Measurements from ENCODE around the gene MCC. TPM values are rescaled to one million over a fixed set of nuclear protein-coding genes. Genes with fewer than 3 reads are reported as not detected.
"Not testable (repeated sequence)": the region's sequence is repeated elsewhere in the genome, so short reads cannot be mapped to it uniquely, and the experiment has no call there.

MCC gene
- total RNA-seq, 1 donor from 2014 or later: 14.0 TPM

DNA sequence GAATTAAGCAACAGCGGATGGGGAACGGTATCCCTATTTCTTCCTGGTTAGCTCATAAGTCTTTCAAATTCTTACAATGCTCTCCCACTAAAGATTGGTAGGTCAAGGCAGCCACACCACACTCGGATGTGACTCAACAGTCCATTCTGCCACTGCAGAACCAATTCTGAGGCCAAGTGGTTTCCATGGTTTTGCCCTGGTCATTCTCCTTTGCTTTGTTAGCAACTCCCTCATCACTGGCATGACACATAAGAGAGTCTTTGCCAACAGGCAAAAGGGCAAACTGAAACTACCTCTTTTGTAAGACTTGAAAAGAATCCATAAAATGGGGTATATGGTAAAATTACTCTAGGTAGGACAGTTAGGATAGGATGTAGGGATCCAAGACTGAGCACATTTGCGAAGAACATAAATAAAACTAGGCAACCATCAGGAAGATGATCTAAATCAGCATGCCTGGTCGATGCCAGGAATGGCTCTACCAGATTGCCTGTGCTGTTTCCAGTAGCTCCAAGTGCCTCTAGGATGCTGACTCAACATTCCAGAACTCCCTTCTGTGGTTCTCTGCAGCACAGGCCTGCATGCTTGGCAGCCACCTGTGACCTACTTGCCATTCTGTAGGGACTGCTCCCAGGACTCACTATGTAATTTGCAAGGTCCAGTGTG lies 406.2 kb downstream of the MCC start:
- Mint-ChIP-seq H3K27me3 (ENCODE audit: unreplicated experiment) (no peaks in the 10 kb centered on the region), H3K36me3 (ENCODE audit: unreplicated experiment) (peaks cover 29% of the 10 kb centered on the region), H3K9me3 (ENCODE audit: unreplicated experiment) (peaks cover 5% of the 10 kb centered on the region), H3K4me1 (ENCODE audit: unreplicated experiment) (no peaks in the 10 kb centered on the region), H3K4me3 (ENCODE audit: unreplicated experiment) (no peak overlapping the region), H3K27ac (ENCODE audit: unreplicated experiment) (no peak overlapping the region)
- no peak for DNase-seq (ENCODE audit: extremely low spot score, unreplicated experiment)
- TF ChIP-seq, protein P1, sequence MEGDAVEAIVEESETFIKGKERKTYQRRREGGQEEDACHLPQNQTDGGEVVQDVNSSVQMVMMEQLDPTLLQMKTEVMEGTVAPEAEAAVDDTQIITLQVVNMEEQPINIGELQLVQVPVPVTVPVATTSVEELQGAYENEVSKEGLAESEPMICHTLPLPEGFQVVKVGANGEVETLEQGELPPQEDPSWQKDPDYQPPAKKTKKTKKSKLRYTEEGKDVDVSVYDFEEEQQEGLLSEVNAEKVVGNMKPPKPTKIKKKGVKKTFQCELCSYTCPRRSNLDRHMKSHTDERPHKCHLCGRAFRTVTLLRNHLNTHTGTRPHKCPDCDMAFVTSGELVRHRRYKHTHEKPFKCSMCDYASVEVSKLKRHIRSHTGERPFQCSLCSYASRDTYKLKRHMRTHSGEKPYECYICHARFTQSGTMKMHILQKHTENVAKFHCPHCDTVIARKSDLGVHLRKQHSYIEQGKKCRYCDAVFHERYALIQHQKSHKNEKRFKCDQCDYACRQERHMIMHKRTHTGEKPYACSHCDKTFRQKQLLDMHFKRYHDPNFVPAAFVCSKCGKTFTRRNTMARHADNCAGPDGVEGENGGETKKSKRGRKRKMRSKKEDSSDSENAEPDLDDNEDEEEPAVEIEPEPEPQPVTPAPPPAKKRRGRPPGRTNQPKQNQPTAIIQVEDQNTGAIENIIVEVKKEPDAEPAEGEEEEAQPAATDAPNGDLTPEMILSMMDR (IDR thresholded peaks at IDR 0.05): no peak

DNA sequence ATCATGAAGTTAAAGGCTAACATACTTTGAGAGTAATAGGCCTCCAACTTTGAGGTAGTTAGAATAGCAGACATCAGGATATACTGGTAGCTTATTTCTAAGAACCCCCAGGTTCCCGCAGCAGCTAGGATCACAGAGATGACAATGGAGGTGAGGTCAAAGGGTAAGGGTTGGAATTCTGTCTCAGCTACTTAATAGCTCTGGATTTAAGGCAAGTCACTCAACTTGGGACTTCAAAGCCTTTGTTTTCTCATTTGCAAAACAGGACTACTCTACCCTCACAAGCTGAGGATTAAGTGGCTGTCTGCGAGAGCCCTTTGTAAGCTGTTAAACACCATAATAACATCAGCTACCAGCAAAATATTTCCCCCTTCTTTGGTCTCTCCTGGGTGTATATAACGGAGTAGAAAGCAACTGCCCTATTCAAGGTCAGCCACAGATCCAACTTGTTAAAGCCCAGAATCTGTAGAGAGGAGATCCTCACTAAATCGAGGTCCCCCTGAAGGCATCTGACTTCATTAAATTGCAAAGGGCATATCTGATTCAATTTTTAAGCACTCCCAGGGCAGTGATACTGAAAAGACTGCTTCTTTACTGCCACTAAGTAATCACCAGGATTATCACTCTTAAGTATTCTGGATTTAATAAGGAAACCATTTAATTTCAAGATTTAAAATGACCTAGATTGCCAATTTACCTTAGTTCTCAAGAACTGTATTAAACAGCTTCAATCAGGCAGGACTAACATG lies 407.0 kb downstream of the MCC start:
- H3K27me3 Mint-ChIP-seq (ENCODE audit: unreplicated experiment): no peaks in the 10 kb centered on the region
- H3K27ac Mint-ChIP-seq (ENCODE audit: unreplicated experiment): no peak overlapping the region
- H3K4me3 Mint-ChIP-seq (ENCODE audit: unreplicated experiment): no peak overlapping the region
- no peaks in the 10 kb centered on the region for H3K4me1 Mint-ChIP-seq (ENCODE audit: unreplicated experiment)
- TF ChIP-seq, protein P1 (IDR thresholded peaks at IDR 0.05): no peak
- peaks cover 29% of the 10 kb centered on the region for H3K36me3 Mint-ChIP-seq (ENCODE audit: unreplicated experiment)
- DNase-seq (ENCODE audit: extremely low spot score, unreplicated experiment): no peak
- H3K9me3 Mint-ChIP-seq (ENCODE audit: unreplicated experiment): peaks cover 5% of the 10 kb centered on the region

DNA sequence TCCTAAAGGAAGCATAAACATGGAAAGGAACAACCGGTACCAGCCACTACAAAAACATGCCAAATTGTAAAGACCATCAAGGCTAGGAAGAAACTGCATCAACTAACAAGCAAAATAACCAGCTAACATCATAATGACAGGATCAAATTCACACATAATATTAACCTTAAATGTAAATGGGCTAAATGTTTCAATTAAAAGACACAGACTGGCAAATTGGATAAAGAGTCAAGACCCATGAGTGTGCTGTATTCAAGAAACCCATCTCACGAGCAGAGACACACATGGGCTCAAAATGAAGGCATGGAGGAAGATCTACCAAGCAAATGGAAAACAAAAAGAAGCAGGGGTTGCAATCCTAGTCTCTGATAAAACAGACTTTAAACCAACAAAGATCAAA lies 411.6 kb downstream of the MCC start:
- not testable (repeated sequence) for DNase-seq (ENCODE audit: extremely low spot score, unreplicated experiment); H3K4me3 Mint-ChIP-seq (ENCODE audit: unreplicated experiment); H3K27me3 Mint-ChIP-seq (ENCODE audit: unreplicated experiment); H3K27ac Mint-ChIP-seq (ENCODE audit: unreplicated experiment); H3K9me3 Mint-ChIP-seq (ENCODE audit: unreplicated experiment); H3K4me1 Mint-ChIP-seq (ENCODE audit: unreplicated experiment)
- peaks cover 23% of the 10 kb centered on the region for H3K36me3 Mint-ChIP-seq (ENCODE audit: unreplicated experiment)

DNA sequence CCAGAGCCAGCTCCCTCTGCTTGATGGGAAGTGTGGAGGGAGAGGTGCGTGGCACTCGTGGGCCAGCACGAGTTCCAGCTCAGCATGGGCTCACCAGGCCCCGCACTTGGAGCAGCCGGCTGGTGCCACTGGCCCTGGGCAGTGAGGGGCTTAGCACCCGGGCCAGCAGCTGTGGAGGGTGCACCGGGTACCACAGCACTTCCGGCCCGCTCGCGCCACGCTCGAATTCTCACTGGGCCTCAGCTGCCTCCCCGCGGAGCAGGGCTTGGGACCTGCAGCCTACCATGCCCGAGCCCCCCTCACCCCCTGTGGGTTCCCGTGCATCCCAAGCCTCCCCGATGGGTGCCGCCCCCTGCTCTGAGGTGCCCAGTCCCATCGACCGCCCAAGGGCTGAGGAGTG lies 413.2 kb downstream of the MCC start:
- H3K27ac Mint-ChIP-seq (ENCODE audit: unreplicated experiment): no peak overlapping the region

DNA sequence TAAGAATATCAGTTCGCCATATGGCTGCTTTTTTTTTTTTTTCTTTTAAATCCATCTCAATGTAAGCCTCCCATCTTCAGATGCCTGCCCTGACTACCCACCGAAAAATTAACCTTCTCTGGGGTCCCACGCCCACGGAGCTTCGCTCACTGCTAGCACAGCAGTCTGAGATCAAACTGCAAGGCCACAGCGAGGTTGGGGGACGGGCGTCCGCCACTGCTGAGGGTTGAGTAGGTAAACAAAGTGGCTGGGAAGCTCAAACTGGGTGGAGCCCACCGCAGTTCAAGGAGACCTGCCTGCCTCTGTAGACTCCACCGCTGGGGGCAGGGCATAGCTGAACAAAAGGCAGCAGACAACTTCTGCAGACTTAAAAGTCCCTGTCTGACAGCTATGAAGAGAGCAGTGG lies 414.6 kb downstream of the MCC start:
- not testable (repeated sequence) for H3K4me1 Mint-ChIP-seq (ENCODE audit: unreplicated experiment); H3K9me3 Mint-ChIP-seq (ENCODE audit: unreplicated experiment); DNase-seq (ENCODE audit: extremely low spot score, unreplicated experiment); H3K4me3 Mint-ChIP-seq (ENCODE audit: unreplicated experiment); H3K27ac Mint-ChIP-seq (ENCODE audit: unreplicated experiment); H3K27me3 Mint-ChIP-seq (ENCODE audit: unreplicated experiment)
- peaks cover 15% of the 10 kb centered on the region for H3K36me3 Mint-ChIP-seq (ENCODE audit: unreplicated experiment)

More for the DNA sequence above, 413.2 kb downstream of the MCC start:
- H3K9me3 Mint-ChIP-seq (ENCODE audit: unreplicated experiment): peaks cover 5% of the 10 kb centered on the region
- no peaks in the 10 kb centered on the region for H3K27me3 Mint-ChIP-seq (ENCODE audit: unreplicated experiment)
- H3K4me3 Mint-ChIP-seq (ENCODE audit: unreplicated experiment): no peak overlapping the region
- peaks cover 21% of the 10 kb centered on the region for H3K36me3 Mint-ChIP-seq (ENCODE audit: unreplicated experiment)
- TF ChIP-seq, protein P1 (IDR thresholded peaks at IDR 0.05): no peak
- no peaks in the 10 kb centered on the region for H3K4me1 Mint-ChIP-seq (ENCODE audit: unreplicated experiment)
- no peak for DNase-seq (ENCODE audit: extremely low spot score, unreplicated experiment)

DNA sequence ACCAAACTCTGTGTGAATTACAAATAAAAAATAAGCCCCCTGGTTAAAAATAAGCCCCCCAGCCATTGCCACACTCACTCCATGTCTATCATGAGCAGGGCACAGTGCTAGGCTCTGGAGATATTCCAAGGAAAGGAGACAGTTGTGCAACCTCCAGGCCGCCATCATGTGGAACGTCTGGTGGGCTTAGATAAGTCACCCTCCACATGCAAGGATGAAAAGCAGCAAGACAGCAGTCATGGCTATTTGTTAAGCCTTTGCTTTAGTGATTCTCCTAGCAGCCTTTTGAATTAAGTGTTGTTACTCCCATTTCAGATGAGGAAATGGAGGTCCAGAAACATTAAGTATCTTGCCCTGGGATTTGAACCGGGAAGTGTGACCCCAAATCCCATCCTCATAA lies 416.9 kb downstream of the MCC start:
- TF ChIP-seq, protein P1 (IDR thresholded peaks at IDR 0.05): no peak
- Mint-ChIP-seq H3K4me3 (ENCODE audit: unreplicated experiment) (no peak overlapping the region), H3K27me3 (ENCODE audit: unreplicated experiment) (no peaks in the 10 kb centered on the region), H3K4me1 (ENCODE audit: unreplicated experiment) (no peaks in the 10 kb centered on the region), H3K9me3 (ENCODE audit: unreplicated experiment) (no peaks in the 10 kb centered on the region), H3K36me3 (ENCODE audit: unreplicated experiment) (peaks cover 15% of the 10 kb centered on the region), H3K27ac (ENCODE audit: unreplicated experiment) (no peak overlapping the region)
- no peak for DNase-seq (ENCODE audit: extremely low spot score, unreplicated experiment)

Measured in osteocyte (in vitro differentiated cells).